ENCODE measurements around the gene MAD1L1. TPM values are rescaled to one million over a fixed set of nuclear protein-coding genes. Genes with fewer than 3 reads are reported as not detected.
A peak's percentile ranks its signal among the peaks of the same experiment; 100 is the strongest.
"Not testable (repeated sequence)": the region's sequence is repeated elsewhere in the genome, so short reads cannot be mapped to it uniquely, and the experiment has no call there.

MAD1L1 gene
- total RNA-seq, 2 donors from 2014 or later: 34.2 to 53.5 TPM

DNA sequence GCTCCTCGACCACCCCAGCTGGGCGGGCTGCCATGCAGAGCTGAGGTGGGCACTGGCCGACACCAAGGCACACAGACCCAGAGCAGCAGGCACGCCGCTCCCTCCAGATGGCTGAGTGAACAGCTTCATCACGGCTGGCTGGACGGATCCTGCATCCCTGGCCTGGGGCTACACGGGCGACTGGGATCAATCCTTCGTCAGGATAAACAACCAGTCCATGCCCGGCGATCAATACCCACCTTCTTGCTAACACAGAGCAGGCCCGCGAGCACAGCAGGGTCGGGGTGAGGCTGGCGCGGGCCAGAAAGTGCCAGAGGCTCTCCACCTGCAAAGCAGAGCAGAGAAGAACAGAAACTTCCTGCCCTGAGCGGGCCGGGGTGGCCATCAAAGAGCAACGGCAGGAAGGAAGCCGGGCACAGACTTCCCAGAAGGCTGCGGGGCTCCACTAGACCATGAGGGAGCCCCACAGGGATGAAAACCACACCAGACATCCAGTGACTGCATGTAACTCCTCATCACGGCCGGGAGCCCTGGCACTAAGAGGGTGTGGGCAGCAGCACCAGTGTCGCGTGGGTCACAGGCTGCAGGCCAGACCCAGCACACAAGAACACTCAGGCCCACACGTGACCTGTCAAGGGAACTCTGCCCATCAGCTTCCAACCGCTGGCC lies 166.4 kb downstream of the MAD1L1 start:
- H3K9me3 Mint-ChIP-seq: no peaks in the 10 kb centered on the region
- H3K27ac Mint-ChIP-seq: peak overlapping the region; percentile 78 to 81
- ATAC-seq (peak; percentile 26 to 69), DNase-seq (ENCODE audit: low spot score in 2 of 2) (peak in 1 of 2 donors; percentile 18)
- H3K36me3 Mint-ChIP-seq: no peaks in the 10 kb centered on the region

DNA sequence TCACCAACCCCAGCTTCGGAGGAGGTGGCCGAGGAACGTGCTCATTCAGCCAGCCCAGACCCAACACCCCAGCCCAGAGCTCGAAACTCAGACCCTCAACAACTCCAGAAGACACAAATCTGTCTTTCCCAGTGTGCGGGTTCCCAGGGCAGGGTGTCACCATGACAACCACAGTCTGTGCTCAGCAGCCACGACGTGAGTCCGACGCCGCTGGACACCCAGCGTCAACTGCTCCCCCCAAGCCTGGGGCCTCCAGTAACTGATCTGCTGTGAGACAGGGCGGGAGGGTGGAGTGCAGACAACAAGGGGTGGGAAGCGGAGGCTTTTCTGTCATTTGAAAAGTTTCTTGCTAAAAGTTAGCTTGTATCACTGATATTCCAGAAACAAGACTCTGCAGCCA lies 167.2 kb downstream of the MAD1L1 start:
- ATAC-seq: no peak
- H3K36me3 Mint-ChIP-seq: peaks cover under 1 to 2% of the 10 kb centered on the region in 2 donors
- H3K27ac Mint-ChIP-seq: no peak overlapping the region
- no peak for DNase-seq (ENCODE audit: low spot score in 2 of 2)
- H3K9me3 Mint-ChIP-seq: peaks cover 0 to 2% of the 10 kb centered on the region in 2 donors

DNA sequence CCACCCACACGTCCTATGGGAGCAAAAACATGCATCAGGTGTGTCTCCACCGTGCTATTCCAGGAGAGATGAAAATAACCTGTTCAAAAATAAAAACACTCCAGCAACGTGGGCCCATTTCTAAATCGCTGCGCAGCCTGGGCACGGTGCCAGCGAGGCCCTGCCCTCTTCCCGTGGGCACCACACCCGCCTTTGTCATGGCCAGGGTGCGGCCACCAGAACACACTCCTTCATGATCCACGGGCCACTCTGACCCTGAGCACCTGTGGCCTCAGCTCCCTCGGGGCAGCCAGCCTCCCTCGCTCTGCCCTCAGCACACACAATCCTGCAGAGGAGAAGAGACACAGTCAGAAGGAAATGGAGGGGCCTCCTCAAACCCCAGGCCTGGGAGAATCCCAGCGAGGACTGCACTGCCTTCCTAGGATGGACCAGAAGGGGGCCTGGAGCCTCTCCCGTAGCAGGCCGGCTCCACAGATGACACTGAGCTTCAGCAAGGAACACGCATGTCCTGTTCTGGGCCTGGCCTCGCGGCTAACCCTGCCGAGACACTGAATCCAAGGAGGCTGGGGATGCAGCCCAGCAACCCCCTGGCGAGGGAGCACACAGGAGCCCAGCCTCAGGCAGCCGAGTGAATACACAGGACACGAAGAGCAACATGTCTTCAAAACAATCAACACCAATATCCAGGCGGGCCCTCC lies 169.0 kb downstream of the MAD1L1 start:
- ATAC-seq: no peak
- no peak for DNase-seq (ENCODE audit: low spot score in 2 of 2)
- Mint-ChIP-seq H3K36me3 (peaks cover 12 to 14% of the 10 kb centered on the region in 2 donors), H3K27ac (peak overlapping the region in 1 of 2 donors; percentile 16), H3K9me3 (peaks cover 7 to 10% of the 10 kb centered on the region in 2 donors)

DNA sequence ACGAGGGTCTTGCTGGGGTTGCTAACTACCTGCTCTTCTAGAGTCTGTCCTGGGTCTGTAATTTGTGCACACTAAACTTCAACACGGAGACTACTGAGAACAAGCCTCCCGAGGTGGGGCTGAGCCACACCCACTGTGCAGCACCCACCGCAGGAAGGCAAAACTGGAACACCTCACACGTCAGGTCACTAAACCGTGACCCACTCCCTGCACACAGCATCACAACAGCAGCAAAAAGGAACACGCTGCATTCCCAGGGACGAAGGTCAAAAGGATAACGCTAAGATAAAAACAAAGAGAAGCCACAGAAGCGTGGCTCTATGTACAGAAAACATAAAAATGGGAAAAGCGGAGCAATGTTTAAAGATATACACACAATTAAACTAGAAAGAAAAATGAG lies 170.1 kb downstream of the MAD1L1 start:
- ATAC-seq: no peak
- Mint-ChIP-seq H3K9me3 (peaks cover 7 to 10% of the 10 kb centered on the region in 2 donors), H3K36me3 (peaks cover 12 to 14% of the 10 kb centered on the region in 2 donors), H3K27ac (no peak overlapping the region)
- DNase-seq (ENCODE audit: low spot score in 2 of 2): no peak

DNA sequence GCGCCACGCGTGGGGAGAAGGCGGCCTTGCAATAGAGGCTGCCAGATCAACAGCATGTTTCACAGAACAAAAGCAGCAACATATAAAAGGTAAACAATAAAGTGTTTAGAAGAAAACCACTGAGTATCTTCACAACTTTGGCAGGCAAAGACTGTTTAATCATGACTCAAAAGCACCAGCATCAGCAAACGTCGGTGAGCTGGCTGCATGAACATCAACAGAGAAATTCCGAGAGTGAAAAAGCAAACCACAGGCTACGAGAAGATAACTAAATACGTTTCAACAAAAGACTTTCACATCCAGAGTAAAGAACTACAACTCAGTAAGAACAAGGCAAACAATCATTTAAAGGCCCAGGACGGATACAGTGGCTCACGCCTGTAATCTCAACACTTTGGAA lies 172.0 kb downstream of the MAD1L1 start:
- Mint-ChIP-seq H3K27ac (no peak overlapping the region), H3K9me3 (peaks cover 7 to 10% of the 10 kb centered on the region in 2 donors), H3K36me3 (peaks cover 12 to 14% of the 10 kb centered on the region in 2 donors)
- DNase-seq (ENCODE audit: low spot score in 2 of 2) (no peak), ATAC-seq (no peak)

DNA sequence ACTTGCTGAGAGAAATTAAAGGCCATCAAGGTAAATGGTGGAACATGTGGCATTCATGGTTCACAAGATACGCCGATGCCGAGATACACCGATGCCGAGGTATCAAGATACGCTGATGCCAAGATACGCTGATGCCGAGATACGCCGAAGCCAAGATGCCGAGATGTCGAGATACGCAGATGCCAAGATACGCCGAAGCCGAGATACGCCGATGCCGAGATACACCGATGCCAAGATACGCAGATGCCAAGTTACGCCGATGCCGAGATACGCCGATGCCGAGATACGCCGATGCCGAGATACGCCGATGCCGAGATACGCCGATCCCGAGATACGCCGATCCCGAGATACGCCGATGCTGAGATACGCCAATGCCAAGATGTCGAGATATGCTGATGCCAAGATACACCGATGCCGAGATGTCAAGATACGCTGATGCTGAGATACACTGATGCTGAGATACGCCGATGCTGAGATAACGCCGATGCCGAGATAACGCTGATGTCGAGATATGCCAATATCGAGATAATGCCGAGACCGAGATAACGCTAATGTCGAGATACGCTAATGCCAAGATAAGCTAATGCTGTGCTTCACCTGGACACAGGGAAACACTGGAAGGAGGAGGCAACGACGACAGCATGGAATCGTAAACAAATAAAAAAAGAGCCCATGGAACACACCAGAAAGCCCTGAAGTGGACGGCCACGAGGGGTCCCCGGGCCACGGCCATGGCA lies 172.6 kb downstream of the MAD1L1 start:
- DNase-seq (ENCODE audit: low spot score in 2 of 2) (no peak), ATAC-seq (no peak)
- Mint-ChIP-seq H3K36me3 (peaks cover 12 to 14% of the 10 kb centered on the region in 2 donors), H3K9me3 (peaks cover 7 to 10% of the 10 kb centered on the region in 2 donors), H3K27ac (no peak overlapping the region)

DNA sequence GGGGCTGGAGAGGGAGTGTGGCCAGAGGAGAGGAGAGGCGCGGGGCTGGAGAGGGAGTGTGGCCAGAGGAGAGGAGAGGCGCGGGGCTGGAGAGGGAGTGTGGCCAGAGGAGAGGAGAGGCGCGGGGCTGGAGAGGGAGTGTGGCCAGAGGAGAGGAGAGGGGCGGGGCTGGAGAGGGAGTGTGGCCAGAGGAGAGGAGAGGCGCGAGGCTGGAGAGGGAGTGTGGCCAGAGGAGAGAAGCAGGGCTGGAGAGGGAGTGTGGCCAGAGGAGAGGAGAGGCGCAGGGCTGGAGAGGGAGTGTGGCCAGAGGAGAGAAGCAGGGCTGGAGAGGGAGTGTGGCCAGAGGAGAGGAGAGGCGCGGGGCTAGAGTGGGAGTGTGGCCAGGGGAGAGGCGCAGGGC lies 174.5 kb downstream of the MAD1L1 start:
- Mint-ChIP-seq H3K9me3 (peaks cover 7 to 10% of the 10 kb centered on the region in 2 donors), H3K36me3 (peaks cover 12 to 14% of the 10 kb centered on the region in 2 donors)
- not testable (repeated sequence) for DNase-seq (ENCODE audit: low spot score in 2 of 2); H3K27ac Mint-ChIP-seq; ATAC-seq

DNA sequence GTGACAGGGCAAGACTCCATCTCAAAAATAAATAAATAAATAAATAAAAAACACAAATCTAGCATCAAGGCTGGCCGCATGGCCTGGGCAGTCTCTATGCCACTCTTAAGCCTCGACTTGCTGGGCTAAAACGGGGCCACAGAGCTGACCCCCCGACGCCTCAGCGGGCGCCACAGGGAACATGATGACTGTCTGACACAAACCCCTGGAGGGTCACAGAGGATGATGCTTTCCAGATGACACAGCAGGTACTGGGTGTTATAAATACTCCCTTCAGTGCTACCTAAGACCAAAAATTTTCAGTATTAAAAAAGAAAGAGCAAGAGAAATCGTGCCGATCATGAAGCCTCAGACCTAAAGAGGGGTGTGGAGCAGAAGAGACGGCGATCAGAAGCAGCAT lies 176.8 kb downstream of the MAD1L1 start:
- Mint-ChIP-seq H3K9me3 (peaks cover 7 to 10% of the 10 kb centered on the region in 2 donors), H3K27ac (no peak overlapping the region), H3K36me3 (peaks cover 12 to 14% of the 10 kb centered on the region in 2 donors)
- ATAC-seq (no peak), DNase-seq (ENCODE audit: low spot score in 2 of 2) (no peak)

DNA sequence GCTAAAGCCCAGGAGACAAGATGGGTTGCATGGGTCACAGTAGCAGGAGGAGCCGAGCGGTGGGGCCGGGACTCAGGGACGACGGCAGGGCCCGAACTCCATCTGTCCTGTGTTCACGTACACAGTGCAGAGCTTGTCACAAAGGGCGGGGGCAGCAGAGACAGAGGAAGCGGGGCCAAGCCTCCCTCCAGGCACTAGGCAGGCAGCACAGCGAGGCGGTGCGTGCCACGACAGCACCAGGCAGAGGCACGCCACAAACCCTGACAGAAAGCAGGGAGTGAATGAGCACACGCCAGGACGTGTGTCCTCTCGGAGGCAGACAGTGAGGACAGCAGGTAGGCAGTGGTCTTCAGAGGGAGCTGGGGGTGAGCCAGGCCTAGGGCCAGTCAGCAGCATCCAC lies 177.8 kb downstream of the MAD1L1 start:
- DNase-seq (ENCODE audit: low spot score in 2 of 2) (no peak), ATAC-seq (no peak)
- peak overlapping the region in 1 of 2 donors; percentile 27 for H3K27ac Mint-ChIP-seq
- peaks cover 2% of the 10 kb centered on the region in 2 donors for H3K9me3 Mint-ChIP-seq
- H3K36me3 Mint-ChIP-seq: peaks cover 5 to 6% of the 10 kb centered on the region in 2 donors

DNA sequence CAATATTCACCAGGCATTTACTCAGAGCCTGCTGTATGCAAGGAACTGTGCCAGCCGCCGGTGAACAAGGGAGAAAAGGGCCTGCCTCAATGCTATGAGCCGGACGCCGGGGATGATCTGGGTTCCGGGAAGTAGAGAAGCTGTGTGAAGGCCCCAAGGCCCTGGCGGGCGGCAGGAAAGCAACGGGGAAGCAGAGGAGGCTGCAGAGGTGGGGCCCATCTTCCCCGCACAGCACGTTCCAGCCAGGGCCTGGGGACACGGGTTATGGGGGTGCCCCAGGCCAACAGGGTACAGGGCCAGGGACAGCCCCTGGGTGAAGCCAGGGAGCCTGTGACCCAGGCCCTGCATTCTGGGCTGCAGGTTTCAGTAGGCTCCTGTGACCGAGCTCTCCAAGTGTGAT lies 179.3 kb downstream of the MAD1L1 start:
- H3K36me3 Mint-ChIP-seq: no peaks in the 10 kb centered on the region
- DNase-seq (ENCODE audit: low spot score in 2 of 2): no peak
- H3K9me3 Mint-ChIP-seq: no peaks in the 10 kb centered on the region

DNA sequence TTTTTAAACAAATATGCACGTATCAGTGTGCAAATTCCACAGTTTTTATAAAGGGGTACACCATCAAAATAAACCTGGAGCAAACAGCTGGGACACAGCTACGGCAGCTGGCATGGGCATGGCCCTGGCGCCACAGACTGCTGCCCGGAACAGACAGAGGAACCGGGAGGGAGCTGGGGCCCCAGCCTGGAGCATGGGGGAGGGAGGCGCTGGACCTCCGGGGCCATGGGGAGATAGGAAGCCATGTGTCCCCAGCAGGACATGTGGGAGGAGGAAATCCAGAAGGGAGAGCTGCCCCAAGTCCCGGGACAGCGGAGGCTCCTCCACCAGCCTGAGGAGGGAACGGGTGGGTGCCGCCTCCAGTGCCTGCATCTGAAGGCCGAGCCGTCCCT lies 180.1 kb downstream of the MAD1L1 start:
- H3K27ac Mint-ChIP-seq: no peak overlapping the region
- ATAC-seq (no peak), DNase-seq (ENCODE audit: low spot score in 2 of 2) (no peak)
- no peaks in the 10 kb centered on the region for H3K9me3 Mint-ChIP-seq
- H3K36me3 Mint-ChIP-seq: no peaks in the 10 kb centered on the region

More for the DNA sequence above, 179.3 kb downstream of the MAD1L1 start:
- ATAC-seq: no peak
- no peak overlapping the region for H3K27ac Mint-ChIP-seq

DNA sequence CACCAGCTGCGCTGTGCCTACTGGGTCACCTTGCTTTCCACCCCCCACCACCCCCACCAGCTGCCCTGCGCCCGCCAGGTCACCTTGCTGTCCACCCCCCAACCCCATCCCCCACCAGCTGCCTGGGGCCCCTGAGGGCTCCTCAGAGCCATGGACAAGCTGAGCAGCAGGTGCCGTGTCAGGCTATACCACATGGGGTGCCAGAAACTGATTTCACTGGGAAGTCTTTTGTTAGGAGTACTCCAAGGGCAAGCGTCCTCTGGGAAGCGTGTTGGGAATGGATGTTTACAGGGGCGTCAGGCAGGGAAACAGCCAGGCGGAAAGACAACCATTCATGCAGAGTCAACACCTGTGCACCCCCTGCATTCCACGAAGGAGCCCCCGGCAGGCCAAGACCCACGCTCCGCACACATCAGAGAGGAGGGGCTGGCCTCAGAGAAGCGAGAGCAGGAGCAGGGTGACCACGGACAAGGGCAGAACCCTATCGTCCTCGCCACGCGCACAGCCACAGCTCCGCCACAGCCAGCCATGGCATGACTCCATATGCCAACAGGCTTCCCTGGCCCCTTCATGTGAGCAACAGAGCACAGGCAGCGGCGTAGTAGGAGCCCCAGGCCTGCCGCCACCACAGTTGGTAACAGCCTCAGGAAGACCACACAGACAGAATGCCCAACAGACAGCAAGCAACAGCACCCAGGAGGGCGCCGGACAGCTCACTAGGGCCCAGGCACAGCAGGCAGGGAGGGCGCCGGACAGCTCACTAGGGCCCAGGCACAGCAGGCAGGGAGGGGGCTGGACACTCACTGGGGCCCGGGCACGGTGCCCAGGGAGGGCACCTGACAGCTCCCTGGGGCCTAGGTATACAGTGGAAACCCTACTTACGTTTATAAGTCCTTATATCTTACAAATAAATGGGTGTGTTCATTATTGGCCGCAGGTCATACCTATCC lies 180.8 kb downstream of the MAD1L1 start:
- no peak for ATAC-seq

DNA sequence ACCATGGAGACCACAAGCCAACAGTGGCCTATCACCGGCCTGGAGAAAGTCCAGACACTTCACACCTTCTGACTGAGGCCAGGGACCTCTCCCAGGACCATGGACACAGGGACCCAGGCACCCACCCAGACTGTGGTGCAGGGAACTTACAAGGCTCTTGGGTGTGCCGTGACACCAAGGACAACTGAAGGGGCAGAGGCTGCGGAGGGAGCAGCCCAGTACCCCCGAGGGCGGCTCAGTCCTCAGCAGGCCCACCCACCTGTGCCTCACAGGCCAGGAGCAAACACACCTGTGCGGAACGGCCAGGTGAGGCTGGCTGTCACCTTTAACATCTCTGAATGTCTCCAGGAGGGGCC lies 182.3 kb downstream of the MAD1L1 start:
- no peaks in the 10 kb centered on the region for H3K36me3 Mint-ChIP-seq
- DNase-seq (ENCODE audit: low spot score in 2 of 2) (no peak), ATAC-seq (no peak)
- H3K27ac Mint-ChIP-seq: no peak overlapping the region
- H3K9me3 Mint-ChIP-seq: no peaks in the 10 kb centered on the region

More for the DNA sequence above, 180.8 kb downstream of the MAD1L1 start:
- no peak overlapping the region for H3K27ac Mint-ChIP-seq
- H3K36me3 Mint-ChIP-seq: no peaks in the 10 kb centered on the region
- DNase-seq (ENCODE audit: low spot score in 2 of 2): no peak
- no peaks in the 10 kb centered on the region for H3K9me3 Mint-ChIP-seq

DNA sequence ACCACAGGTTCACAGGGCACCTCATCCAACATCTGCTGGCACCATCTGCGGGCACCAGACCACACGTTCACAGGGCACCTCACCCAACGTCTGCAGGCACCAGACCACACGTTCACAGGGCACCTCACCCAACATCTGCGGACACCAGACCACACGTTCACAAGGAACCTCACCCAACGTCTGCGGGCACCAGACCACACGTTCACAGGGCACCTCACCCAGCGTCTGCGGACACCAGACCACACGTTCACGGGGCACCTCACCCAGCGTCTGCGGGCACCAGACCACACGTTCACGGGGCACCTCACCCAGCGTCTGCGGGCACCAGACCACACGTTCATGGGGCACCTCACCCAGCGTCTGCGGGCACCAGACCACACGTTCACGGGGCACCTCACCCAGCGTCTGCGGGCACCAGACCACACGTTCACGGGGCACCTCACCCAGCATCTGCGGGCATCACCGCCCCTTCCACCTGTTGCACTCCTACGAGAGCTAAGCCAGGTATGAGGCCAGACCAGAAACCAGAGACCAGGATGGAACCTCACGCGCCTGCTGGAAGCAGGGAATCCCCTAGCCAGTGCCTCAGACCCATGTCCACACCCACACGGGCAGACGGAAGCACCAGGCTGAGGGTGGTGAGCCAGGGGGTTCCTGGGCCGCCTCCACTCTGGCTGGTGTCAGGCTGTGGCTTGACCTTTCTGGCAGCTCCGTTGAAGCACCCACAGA lies 182.8 kb downstream of the MAD1L1 start:
- peak in 1 of 2 donors; percentile 74 for DNase-seq (ENCODE audit: low spot score in 2 of 2)

DNA sequence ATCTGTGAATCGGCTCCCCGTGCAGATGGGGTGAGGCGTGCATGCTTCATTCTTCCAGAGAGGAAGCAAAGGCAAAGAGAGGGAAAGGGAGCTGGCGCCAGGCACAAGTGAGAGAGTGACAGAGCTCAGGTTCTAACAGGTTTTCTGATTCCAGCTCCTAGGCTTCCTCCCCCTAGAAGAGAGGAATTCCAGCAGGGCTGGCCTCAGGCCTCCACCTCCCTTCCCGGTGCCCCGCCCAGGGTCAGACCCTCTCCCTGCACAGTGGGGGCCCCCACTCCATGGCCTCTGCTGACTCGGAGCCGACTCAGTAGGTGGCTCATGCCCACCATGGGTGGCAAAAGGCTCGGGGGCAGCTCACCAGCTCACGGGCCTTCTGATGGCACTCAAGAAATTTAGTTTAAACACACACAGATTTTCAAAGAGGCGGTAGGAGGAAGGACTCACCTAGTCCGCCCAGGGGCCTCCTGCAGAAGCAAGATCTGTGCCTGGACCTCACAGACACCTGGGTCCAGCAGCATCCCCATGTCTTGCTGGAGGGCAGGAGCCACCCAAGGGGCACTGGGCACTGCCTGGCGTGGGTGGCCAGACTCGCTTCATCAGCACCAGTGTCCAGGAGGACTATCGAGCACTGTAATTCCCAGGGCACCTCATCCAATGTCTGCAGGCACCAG lies 183.5 kb downstream of the MAD1L1 start:
- DNase-seq (ENCODE audit: low spot score in 2 of 2) (no peak), ATAC-seq (no peak)
- H3K27ac Mint-ChIP-seq: peak overlapping the region; percentile 34 to 84

More for the DNA sequence above, 182.8 kb downstream of the MAD1L1 start:
- peak in 1 of 2 donors; percentile 91 for ATAC-seq
- Mint-ChIP-seq H3K36me3 (no peaks in the 10 kb centered on the region), H3K27ac (peak overlapping the region in 1 of 2 donors; percentile 34), H3K9me3 (no peaks in the 10 kb centered on the region)

More for the DNA sequence above, 183.5 kb downstream of the MAD1L1 start:
- H3K9me3 Mint-ChIP-seq: no peaks in the 10 kb centered on the region
- H3K36me3 Mint-ChIP-seq: no peaks in the 10 kb centered on the region

Data from activated naive CD4-positive, alpha-beta T cell treated with anti-CD3 and anti-CD28 coated beads, Interleukin-2, amount 50 U/mL, for 72 hours (primary cell).